Muscle layer of colon (tissue), 2 donors: Measurements from ENCODE around the gene CTSA.
"Not testable (repeated sequence)": the region's sequence is repeated elsewhere in the genome, so short reads cannot be mapped to it uniquely, and the experiment has no call there.

Experiments
- H3K27ac ChIP-seq: one replicate; pipeline ENCODE4 v1.7.0; 2013; ENCODE audit warnings: low read depth, mild to moderate bottlenecking, low read length, moderate library complexity
- H3K27me3 ChIP-seq, 2 donors: one replicate each; pipeline ENCODE4 v1.7.0; 2013; ENCODE audit warnings: low read length in 2 of 2, mild to moderate bottlenecking in 2 of 2; ENCODE audit not compliant: insufficient read depth in 2 of 2, control insufficient read depth in 1 of 2
- H3K36me3 ChIP-seq: one replicate; pipeline ENCODE4 v1.7.0; 2013; ENCODE audit warnings: mild to moderate bottlenecking, low read length; ENCODE audit not compliant: insufficient read depth
- H3K4me1 ChIP-seq: one replicate; pipeline ENCODE4 v1.7.0; 2013; ENCODE audit warnings: mild to moderate bottlenecking, low read length; ENCODE audit not compliant: insufficient read depth
- H3K4me3 ChIP-seq, 2 donors: one replicate each; pipeline ENCODE4 v1.7.0; 2013; ENCODE audit warnings: low read length in 2 of 2, low read depth in 1 of 2, mild to moderate bottlenecking in 1 of 2, moderate library complexity in 1 of 2
- H3K9ac ChIP-seq: one replicate; pipeline ENCODE4 v1.7.0; 2013; ENCODE audit warnings: low read length
- H3K9me3 ChIP-seq: one replicate; pipeline ENCODE4 v1.7.0; 2013; ENCODE audit warnings: mild to moderate bottlenecking, low read length
- donor health status: abdominal sarcoma.
- donor health status: Adenocarcinoma of cecum.

Gene CTSA

GRCh38 chr20:45899046-45899835 lies 8.1 kb downstream of the CTSA start:
- Histone ChIP-seq H3K36me3 (peaks cover 48% of the 10 kb centered on the region), H3K9me3 (no peaks in the 10 kb centered on the region), H3K4me3 (no peak overlapping the region), H3K4me1 (no peaks in the 10 kb centered on the region), H3K9ac (no peak overlapping the region), H3K27me3 (no peaks in the 10 kb centered on the region), H3K27ac (no peak overlapping the region)

DNA sequence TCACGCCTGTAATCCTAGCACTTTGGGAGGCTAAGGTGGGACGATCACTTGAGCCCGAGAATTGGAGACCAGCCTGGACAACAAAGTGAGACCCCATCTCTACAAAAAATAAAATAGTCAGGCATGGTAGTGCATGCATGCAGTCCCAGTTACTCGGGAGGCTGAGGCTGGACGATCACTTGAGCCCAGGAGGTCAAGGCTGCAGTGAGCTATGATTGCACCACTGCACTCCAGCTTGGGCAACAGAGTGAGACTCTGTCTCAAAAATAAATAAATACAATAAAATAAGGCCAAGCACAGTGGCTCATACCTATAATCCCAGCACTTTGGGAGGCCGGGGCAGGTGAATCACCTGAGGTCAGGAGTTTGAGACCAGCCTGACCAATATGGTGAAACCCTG lies 10.2 kb downstream of the CTSA start:
- not testable (repeated sequence) for H3K27ac ChIP-seq, H3K9ac ChIP-seq, H3K27me3 ChIP-seq, H3K4me3 ChIP-seq, H3K9me3 ChIP-seq, H3K4me1 ChIP-seq
- H3K36me3 ChIP-seq = peaks cover 48% of the 10 kb centered on the region

- Histone ChIP-seq H3K36me3 (peaks cover 43% of the 10 kb centered on the region), H3K9me3 (no peaks in the 10 kb centered on the region), H3K27ac (no peak overlapping the region), H3K27me3 (no peaks in the 10 kb centered on the region), H3K9ac (no peak overlapping the region), H3K4me1 (no peaks in the 10 kb centered on the region), H3K4me3 (no peak overlapping the region)
Observed at GRCh38 chr20:45902199-45902701, 11.1 kb downstream of the CTSA start.

GRCh38 chr20:45904583-45905504 lies 13.7 kb downstream of the CTSA start:
- no peaks in the 10 kb centered on the region for H3K9me3 ChIP-seq
- no peak overlapping the region for H3K27ac ChIP-seq
- no peak overlapping the region for H3K9ac ChIP-seq
- H3K27me3 ChIP-seq = no peaks in the 10 kb centered on the region
- peaks cover 23% of the 10 kb centered on the region for H3K36me3 ChIP-seq
- H3K4me3 ChIP-seq = no peak overlapping the region
- H3K4me1 ChIP-seq = no peaks in the 10 kb centered on the region

GRCh38 chr20:45905505-45906079 lies 14.5 kb downstream of the CTSA start:
- H3K4me1 ChIP-seq = no peaks in the 10 kb centered on the region
- H3K27me3 ChIP-seq = no peaks in the 10 kb centered on the region
- no peaks in the 10 kb centered on the region for H3K9me3 ChIP-seq
- no peak overlapping the region for H3K4me3 ChIP-seq
- no peak overlapping the region for H3K9ac ChIP-seq
- peaks cover 22% of the 10 kb centered on the region for H3K36me3 ChIP-seq
- H3K27ac ChIP-seq = no peak overlapping the region

DNA sequence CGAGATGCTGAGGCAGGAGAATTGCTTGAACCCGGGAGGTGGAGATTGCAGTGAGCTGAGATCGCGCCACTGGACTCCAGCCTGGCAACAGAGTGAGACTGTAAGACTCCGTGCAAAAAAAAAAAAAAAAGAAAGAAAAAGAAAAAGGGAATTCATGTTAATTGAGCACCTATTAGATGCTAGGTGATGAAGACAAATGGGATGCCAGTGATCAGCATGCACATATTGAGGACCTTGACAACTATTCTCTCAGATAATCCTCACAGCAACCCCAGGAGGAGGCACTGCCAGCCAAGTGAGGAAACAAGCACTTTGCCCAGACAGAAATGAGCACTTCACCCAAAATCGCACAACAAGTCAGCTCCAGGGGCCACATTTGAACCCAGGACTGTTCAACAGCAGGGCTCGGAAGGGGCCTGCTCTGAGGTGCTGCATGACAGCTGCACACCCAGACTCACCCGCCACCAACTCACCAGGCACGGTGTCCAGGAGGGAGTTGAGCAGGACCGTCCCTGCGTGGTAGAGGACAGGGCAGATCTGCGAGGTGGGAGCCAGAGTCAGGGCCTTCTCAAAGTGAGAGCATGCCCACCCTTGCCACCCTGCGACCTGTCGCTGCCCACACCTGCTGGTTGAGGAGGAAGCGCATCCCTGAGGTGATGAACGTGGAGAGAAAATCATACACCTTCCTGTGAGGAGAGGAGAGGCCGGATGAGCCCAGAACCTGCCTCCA lies 16.2 kb downstream of the CTSA start:
- Histone ChIP-seq H3K27ac (no peak overlapping the region), H3K9me3 (no peaks in the 10 kb centered on the region), H3K36me3 (peaks cover 14% of the 10 kb centered on the region)

DNA sequence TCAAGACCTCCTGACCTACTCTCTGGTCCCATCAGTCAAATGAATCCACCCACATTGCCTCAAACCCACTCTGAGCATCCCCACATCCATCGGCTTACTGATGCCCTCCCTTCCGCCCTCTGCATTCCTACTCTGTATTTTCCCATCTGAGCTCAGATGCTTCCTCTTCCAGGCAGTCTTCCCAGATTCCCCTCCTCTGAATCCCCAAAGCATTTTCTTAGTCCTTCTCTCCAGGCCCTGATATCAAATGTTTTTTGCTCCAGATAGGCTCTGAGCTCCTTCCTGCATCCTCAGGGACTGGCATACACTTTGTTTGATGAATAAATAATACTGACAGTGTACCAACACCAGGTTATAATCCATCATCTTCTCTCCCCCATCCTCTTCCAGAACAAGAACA lies 16.9 kb downstream of the CTSA start:
- no peaks in the 10 kb centered on the region for H3K27me3 ChIP-seq
- no peak overlapping the region for H3K27ac ChIP-seq
- peaks cover 11% of the 10 kb centered on the region for H3K4me1 ChIP-seq
- no peak overlapping the region for H3K4me3 ChIP-seq
- peaks cover 11% of the 10 kb centered on the region for H3K36me3 ChIP-seq
- no peaks in the 10 kb centered on the region for H3K9me3 ChIP-seq
- no peak overlapping the region for H3K9ac ChIP-seq

More for the DNA sequence above, 16.2 kb downstream of the CTSA start:
- Histone ChIP-seq H3K4me3 (no peak overlapping the region), H3K4me1 (peaks cover 9% of the 10 kb centered on the region), H3K27me3 (no peaks in the 10 kb centered on the region), H3K9ac (no peak overlapping the region)

DNA sequence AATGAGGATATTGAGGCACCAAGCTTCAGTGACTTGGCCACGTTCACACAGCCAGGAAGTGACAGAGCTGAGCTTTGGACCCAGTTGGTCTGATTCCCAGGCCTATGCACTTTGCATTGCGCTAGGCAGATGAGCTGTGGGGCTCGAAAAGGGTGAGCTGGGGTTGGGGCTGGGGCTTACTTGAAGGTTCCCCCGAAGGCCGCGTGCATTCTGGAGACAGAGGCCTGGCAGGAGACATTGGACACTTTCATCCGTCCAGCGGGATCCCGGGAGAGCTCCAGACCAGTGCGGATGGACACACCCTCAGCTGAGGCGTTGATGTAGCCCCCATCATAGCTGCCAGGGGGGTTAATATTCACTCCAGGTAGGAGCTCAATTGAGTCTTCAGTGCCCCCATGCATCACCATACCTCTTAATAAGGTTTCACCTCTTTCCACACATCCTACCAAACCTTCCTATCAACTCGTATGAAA lies 18.2 kb downstream of the CTSA start:
- H3K27ac ChIP-seq = no peak overlapping the region
- H3K4me1 ChIP-seq = peaks cover 11% of the 10 kb centered on the region
- H3K4me3 ChIP-seq = peak overlapping the region in 1 of 2 donors; percentile 14
- no peaks in the 10 kb centered on the region for H3K27me3 ChIP-seq
- no peak overlapping the region for H3K9ac ChIP-seq
- peaks cover 8% of the 10 kb centered on the region for H3K36me3 ChIP-seq
- no peaks in the 10 kb centered on the region for H3K9me3 ChIP-seq

DNA sequence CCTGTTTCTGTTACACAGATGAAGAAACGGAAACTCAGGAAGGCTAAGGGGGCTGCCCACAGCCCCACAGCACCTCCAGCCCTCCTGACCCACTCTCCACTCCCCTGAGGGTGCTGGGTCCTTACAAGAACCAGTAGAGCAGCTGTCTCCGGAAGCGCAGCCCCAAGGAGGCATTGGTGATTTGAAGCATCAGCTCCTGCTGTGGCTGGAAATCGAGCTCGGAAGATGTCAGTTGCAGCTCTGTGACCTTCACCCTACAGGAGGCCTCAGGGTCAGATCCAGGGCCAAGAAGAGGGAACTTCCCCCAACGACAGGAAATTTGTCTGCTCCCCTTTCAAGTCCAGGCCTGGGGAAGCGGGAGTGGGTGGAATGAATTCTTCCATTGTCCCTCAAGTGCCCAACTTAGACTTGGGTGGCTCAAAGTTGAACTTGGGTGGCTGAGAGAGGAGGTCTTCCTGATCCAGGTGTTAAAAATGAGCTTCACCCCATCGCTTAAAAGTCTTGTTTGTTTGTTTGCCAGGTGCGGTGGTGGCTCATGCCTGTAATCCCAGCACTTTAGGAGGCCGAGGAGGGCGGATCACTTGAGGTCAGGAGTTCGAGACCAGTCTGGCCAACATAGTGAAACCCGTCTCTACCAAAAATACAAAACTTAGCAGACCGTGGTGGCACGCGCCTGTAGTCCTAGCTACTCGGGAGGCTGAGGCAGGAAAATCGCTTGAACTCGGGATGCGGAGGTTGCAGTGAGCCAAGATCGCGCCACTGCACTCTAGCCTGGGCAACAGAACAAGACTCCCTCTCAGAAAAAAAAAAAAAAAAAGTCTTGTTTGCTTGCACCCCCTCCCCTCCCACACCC lies 18.9 kb downstream of the CTSA start:
- no peak overlapping the region for H3K27ac ChIP-seq
- no peaks in the 10 kb centered on the region for H3K27me3 ChIP-seq
- H3K4me3 ChIP-seq = peak overlapping the region in 1 of 2 donors; percentile 14
- H3K36me3 ChIP-seq = peaks cover 8% of the 10 kb centered on the region
- H3K9ac ChIP-seq = no peak overlapping the region
- H3K9me3 ChIP-seq = no peaks in the 10 kb centered on the region
- peaks cover 11% of the 10 kb centered on the region for H3K4me1 ChIP-seq
